Kidney epithelial cell (primary cell): ENCODE results near the gene DNAJB1. TPM values are rescaled to one million over a fixed set of nuclear protein-coding genes. Genes with fewer than 3 reads are reported as not detected.
"Not testable (repeated sequence)": the region's sequence is repeated elsewhere in the genome, so short reads cannot be mapped to it uniquely, and the experiment has no call there.

ENCODE experiments used
- DNase-seq: peaks from one replicate; pipeline ENCODE4 v3.0.0-alpha.2; 2010; ENCODE audit warnings: low read depth
- H3K27me3 ChIP-seq: 2 replicates; pipeline ENCODE4 v1.6.0; 2011; ENCODE audit warnings: low read length; ENCODE audit not compliant: control insufficient read depth, insufficient read depth
- H3K36me3 ChIP-seq: 2 replicates; pipeline ENCODE4 v1.5.1; 2011; ENCODE audit warnings: low read length; ENCODE audit not compliant: control insufficient read depth, insufficient read depth
- H3K4me3 ChIP-seq: 2 replicates; pipeline ENCODE4 v1.5.1; 2011; ENCODE audit warnings: low read depth, mild to moderate bottlenecking, control low read depth, low read length
- total RNA-seq: library from RNA; depleted of rRNA; stranded (reverse); fragments of >200 nt; gene quantifications from 2 replicates; pipeline ENCODE4 v1.2.3, GENCODE V29; 2015
- TF ChIP-seq, protein P1 (sequence below): IDR thresholded peaks from 2 replicates; pipeline ENCODE4 v1.5.1; 2011; ENCODE audit warnings: mild to moderate bottlenecking, moderate library complexity, low read length, control low read depth, inconsistent platforms; ENCODE audit not compliant: insufficient read depth, poor library complexity, severe bottlenecking

Gene DNAJB1
- total RNA-seq, 1 donor from 2014 or later, result 58.1 TPM

- no peaks in the 10 kb centered on the region for H3K27me3 ChIP-seq
- TF ChIP-seq, protein P1, sequence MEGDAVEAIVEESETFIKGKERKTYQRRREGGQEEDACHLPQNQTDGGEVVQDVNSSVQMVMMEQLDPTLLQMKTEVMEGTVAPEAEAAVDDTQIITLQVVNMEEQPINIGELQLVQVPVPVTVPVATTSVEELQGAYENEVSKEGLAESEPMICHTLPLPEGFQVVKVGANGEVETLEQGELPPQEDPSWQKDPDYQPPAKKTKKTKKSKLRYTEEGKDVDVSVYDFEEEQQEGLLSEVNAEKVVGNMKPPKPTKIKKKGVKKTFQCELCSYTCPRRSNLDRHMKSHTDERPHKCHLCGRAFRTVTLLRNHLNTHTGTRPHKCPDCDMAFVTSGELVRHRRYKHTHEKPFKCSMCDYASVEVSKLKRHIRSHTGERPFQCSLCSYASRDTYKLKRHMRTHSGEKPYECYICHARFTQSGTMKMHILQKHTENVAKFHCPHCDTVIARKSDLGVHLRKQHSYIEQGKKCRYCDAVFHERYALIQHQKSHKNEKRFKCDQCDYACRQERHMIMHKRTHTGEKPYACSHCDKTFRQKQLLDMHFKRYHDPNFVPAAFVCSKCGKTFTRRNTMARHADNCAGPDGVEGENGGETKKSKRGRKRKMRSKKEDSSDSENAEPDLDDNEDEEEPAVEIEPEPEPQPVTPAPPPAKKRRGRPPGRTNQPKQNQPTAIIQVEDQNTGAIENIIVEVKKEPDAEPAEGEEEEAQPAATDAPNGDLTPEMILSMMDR, result peak; percentile 93
- H3K36me3 ChIP-seq, result no peaks in the 10 kb centered on the region
- no peak overlapping the region for H3K4me3 ChIP-seq
- no peak for DNase-seq
Observed at GRCh38 chr19:14505488-14506239, 12.5 kb downstream of the DNAJB1 start.

- not testable (repeated sequence) for DNase-seq, H3K27me3 ChIP-seq, H3K36me3 ChIP-seq, H3K4me3 ChIP-seq
Observed at GRCh38 chr19:14504575-14504974, 13.6 kb downstream of the DNAJB1 start.

GRCh38 chr19:14503285-14503684 is 14.9 kb downstream of the DNAJB1 start:
- DNase-seq, result no peak
- H3K36me3 ChIP-seq, result no peaks in the 10 kb centered on the region
- H3K27me3 ChIP-seq, result no peaks in the 10 kb centered on the region
- no peak overlapping the region for H3K4me3 ChIP-seq
- TF ChIP-seq, protein P1, result no peak

DNA sequence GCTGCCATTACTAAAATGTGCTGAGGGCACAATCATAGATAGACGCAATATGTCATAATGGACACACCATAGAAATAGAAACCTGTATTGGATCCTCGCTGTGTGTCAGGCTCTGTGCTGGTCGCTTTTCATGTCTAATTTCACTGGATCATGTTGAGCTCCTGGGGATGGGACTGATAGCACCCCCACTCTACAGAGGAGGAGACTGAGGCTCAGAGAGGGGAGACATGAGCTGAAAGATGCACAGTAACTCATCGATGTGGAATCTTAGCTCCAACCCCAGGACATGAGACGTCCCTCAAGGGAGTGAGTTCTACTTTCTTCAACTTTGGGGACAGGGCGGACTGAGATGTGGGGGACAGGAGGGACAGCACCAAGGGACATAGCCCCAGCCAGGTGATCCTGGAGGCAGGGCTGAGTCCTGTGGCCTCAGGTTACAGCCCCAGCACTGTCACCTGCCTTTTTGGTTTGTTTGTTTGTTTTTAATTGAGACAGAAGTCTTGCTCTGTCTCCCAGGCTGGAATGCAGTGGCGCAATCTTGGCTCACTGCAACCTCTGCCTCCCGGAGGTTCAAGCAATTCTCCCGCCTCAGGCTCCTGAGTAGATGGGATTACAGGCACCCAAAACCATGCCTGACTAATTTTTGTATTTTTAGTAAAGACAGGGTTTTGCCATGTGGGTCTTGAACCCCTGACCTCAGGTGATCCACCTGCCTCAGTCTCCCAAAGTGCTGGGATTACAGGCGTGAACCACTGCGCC is 15.7 kb downstream of the DNAJB1 start:
- DNase-seq, result no peak
- TF ChIP-seq, protein P1, result no peak
- H3K4me3 ChIP-seq, result no peak overlapping the region
- no peaks in the 10 kb centered on the region for H3K36me3 ChIP-seq
- no peaks in the 10 kb centered on the region for H3K27me3 ChIP-seq

GRCh38 chr19:14497228-14497921 is 20.8 kb downstream of the DNAJB1 start:
- no peak for DNase-seq
- H3K4me3 ChIP-seq, result no peak overlapping the region
- peaks cover 2% of the 10 kb centered on the region for H3K36me3 ChIP-seq
- no peaks in the 10 kb centered on the region for H3K27me3 ChIP-seq
- TF ChIP-seq, protein P1, result no peak

GRCh38 chr19:14496834-14497227 is 21.4 kb downstream of the DNAJB1 start:
- peaks cover 2% of the 10 kb centered on the region for H3K36me3 ChIP-seq
- H3K27me3 ChIP-seq, result no peaks in the 10 kb centered on the region
- H3K4me3 ChIP-seq, result no peak overlapping the region
- DNase-seq, result no peak
- TF ChIP-seq, protein P1, result no peak
